Right ventricle myocardium superior (tissue), 1 donor: ENCODE measurements around the gene MALL. TPM values are rescaled to one million over a fixed set of nuclear protein-coding genes. Genes with fewer than 3 reads are reported as not detected.
A peak's percentile ranks its signal among the peaks of the same experiment; 100 is the strongest.
"Not testable (repeated sequence)": the region's sequence is repeated elsewhere in the genome, so short reads cannot be mapped to it uniquely, and the experiment has no call there.

Experiments
- ATAC-seq: fragments of 200-7000 bp; cut with Tn5 transposase; one replicate; pipeline ENCODE4 v1.9.1; 2020; ENCODE audit warnings: mild to moderate bottlenecking; ENCODE audit not compliant: poor library complexity
- DNase-seq: peaks from one replicate; pipeline ENCODE4 v3.0.0-alpha.2; 2020
- intact Hi-C: fragments of 100-400 bp; cut with DNase I; formaldehyde crosslinking; loops from one replicate; pipeline ENCODE4 v1.11.2; 2022
- total RNA-seq: library from RNA; stranded (reverse); fragmentation: NEBNext Ultra II Directional; extraction: Animal tissue kit (Norgen Biotek cat#: 25700); gene quantifications from one replicate; pipeline ENCODE4 v1.2.1, GENCODE V29; 2021
- donor health status: DM: no; HTN: yes; CAD: no; lungs with severe emphysema.

MALL gene
- total RNA-seq, 1 donor from 2014 or later = 9.9 TPM

- DNase-seq (no peak), ATAC-seq (no peak)
- intact Hi-C loops = no loop called here
Observed at GRCh38 chr2:110124038-110124825, 8.6 kb upstream of the MALL start.

- intact Hi-C loops = no loop called here
- DNase-seq = no peak
- ATAC-seq = no peak
Observed at GRCh38 chr2:110121592-110121991, 6.0 kb upstream of the MALL start.

DNA sequence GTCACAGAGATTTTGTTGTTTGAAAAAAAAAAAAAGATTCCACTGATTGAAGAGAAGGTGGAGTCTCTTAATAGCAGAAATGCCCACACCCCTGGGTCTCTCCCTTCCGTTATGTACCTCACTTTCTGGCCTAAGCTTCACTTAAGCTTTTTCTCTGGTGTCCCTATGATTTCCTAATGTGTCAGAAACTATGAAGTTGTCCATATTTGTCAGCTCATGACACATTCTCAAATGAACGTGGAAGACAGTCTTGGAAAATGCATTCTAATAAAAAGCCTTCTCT is 5.4 kb upstream of the MALL start:
- intact Hi-C loops = no loop called here
- ATAC-seq (no peak), DNase-seq (no peak)

DNA sequence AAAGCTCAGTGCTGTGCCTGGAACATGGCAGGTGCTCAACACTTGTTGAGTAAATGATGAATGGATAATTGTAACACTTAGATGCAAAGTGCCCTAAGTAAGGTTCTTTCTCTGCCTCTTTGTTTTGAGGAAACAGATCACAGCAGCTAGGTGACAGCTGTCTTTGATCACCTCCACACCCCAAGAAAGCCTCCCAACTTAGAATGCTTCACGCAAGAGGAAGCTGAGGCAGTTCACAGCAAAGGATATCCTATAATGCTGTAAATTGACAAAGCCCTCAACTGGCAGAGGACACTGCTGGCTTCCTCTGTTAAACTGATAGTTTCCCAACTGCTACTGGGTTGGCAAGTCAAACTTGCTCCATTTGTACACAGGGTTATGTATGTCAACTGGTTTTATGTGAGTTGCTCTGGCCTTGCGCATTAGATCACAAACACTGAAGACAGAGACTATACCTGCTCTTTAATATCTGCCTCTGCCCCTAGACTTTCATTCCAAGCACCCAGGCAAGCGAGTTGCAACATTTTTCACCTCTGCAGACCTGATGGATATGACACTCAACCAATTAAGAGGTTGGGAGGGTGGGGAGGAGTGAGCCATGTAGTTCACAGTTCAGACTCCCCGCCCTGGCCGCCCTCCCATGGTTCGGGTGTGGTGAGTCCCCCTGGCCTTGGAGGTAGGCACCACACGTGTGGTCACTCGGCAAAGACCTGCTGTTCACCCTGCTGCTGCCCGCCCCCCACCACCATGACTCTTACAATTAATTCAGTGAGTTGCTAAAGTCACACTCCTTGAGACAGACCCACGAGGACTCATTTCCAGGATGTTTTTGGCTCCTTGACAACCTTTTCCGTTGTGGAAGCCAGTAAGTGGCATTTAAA is 4.8 kb upstream of the MALL start:
- no peak for ATAC-seq
- intact Hi-C loops = no loop called here
- DNase-seq = no peak

GRCh38 chr2:110116033-110116710 is 550 bp upstream of the MALL start:
- peak; percentile 78 for ATAC-seq
- peak; percentile 62 for DNase-seq
- intact Hi-C loops = no loop called here

- DNase-seq (no peak), ATAC-seq (no peak)
- intact Hi-C loops = no loop called here
Observed at GRCh38 chr2:110114831-110115255, 779 bp downstream of the MALL start.

DNA sequence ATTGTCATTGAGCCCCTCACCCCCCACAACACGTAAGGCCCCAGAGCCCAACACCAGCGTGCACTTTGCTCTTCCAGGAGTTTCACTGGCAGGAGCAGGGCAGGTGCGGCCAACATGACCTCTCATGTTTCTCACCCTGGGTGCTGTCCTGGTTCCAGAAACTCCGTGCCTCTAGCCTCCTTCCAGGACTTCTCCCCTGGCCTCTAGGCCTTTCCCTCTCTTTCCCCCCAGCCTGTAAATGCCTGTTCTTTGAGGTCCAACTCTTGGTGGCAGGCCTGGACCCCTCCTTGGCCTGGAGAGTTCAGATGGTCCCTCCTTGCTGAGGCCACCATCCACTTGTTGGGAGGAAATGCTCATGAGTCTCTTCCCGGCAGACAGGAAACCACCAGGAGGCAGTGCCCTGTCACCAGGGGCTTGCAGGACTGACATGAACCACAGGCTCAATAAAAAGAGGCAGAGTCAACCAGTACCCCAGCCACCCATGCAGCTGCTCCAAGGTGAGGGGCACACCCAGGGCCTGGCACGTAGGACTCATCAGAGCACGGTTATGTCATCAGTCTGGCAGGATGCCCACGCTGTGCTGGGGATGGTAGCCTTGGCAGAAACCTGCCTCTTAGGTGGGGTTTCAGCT is 1.5 kb downstream of the MALL start:
- DNase-seq = peak; percentile 57
- intact Hi-C loops = no loop called here
- ATAC-seq = peak; percentile 15

DNA sequence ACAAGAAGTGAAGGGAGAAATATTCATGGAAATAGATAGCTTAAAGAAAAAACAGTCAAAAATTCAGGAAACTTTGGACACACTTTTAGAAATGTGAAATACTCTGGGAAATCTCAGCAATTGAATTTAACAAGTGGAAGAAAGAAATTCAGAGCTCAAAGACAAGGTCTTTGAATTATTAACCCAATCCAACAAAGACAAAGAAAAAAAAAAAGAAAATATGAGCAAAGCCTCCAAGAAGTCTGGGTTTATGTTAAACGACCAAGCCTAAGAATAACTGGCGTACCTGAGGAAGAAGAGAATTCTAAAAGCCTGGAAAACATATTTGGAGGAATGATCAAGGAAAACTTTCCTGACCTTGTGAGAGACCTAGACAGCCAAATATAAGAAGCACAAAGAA is 7.3 kb downstream of the MALL start:
- intact Hi-C loops, ATAC-seq, DNase-seq: not testable (repeated sequence)

- no peak for ATAC-seq
- intact Hi-C loops = no loop called here
- no peak for DNase-seq
Observed at GRCh38 chr2:110107092-110108079, 8.2 kb downstream of the MALL start.

GRCh38 chr2:110106642-110107041 is 9.0 kb downstream of the MALL start:
- DNase-seq = no peak
- no peak for ATAC-seq
- intact Hi-C loops = no loop called here

DNA sequence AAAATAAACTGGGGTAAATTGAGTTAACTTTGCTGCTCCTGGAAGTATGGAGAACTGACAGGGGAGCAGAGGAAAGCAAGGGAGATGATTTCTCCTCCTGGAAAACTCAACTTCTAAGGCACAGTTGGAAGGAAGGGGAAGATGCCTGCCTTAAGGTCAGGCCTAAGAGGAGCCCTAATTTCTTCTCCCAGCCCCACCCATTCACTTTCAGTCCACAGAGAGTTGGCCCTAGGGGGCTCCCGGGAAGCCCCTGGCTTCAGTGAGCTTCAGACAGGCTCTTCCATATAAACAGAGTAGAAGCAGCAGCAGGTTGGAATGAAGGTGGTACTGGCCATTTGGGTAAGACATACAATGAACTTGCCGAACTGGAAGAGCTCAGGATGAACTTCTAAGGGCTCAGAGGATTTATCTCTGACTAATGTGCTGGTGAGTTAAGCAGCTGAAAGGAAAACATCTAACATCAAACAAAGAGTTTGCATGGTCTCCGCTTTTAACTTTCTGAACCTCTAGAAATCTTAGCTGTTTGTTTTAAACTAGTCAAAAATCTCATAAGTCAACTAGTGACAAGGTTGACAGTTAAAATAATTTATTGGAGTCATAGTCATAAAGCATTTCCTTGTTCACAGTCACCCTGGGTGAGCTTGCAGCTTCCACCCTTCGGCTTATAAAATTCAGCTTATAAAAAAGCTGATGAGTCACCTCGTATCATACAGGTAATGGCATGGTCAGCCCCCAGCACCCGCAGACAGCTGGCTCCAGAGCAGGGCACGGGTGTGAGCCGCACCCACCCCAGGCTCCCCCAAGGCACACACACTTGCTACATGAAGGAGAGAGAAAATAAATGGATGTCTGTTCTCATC is 9.8 kb downstream of the MALL start:
- intact Hi-C loops = no loop called here
- DNase-seq = no peak
- ATAC-seq = no peak

GRCh38 chr2:110105183-110105582 is 10.4 kb downstream of the MALL start:
- intact Hi-C loops = no loop called here
- no peak for ATAC-seq
- DNase-seq = no peak

- no peak for ATAC-seq
- no peak for DNase-seq
- intact Hi-C loops = no loop called here
Observed at GRCh38 chr2:110104025-110104771, 11.4 kb downstream of the MALL start.

- no peak for DNase-seq
- intact Hi-C loops = no loop called here
- no peak for ATAC-seq
Observed at GRCh38 chr2:110103061-110103961, 12.3 kb downstream of the MALL start.
